HG03469 (cell line): ENCODE data around the gene OTOG.

Experiments used
- ATAC-seq: cut with Tn5 transposase; IDR thresholded peaks from one replicate; pipeline ENCODE4 v1.9.1; 2021; ENCODE audit warnings: mild to moderate bottlenecking, moderate library complexity, moderate number of reproducible peaks; ENCODE audit not compliant: unreplicated experiment

The OTOG gene

DNA sequence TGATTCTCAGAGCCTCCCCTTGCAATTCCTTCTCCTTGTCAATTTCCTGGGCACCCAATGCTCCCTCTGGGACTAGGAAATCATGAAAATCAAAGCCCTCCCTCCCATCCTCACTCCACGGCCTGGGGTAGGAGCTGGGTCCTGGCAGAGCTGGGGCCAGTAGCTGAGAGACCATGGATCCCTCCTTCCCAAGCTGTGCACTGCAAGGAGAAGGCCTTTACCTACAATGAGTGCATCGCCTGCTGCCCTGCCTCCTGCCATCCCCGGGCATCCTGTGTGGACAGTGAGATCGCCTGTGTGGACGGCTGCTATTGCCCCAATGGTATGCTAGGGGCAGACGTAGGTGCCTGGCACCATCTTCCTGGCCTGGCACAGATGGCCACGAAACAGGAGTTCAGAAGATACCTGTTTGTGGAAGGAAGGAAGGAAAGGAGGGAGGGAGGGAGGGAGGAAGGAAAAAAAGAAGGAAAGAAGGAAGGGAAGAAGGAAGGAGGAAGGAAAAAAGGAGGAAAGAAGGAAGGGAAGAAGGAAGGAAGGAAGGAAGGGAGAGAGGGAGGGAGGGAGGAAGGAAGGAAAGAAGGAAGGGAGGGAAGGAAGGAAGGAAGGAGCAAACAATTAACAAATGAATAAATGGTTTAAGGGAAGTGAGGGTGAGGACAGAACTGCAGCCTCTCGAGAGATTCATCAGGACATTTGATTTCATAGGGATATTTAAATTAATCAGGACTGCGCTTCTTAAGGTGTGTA is 12.5 kb downstream of the OTOG start:
- ATAC-seq, result no peak

DNA sequence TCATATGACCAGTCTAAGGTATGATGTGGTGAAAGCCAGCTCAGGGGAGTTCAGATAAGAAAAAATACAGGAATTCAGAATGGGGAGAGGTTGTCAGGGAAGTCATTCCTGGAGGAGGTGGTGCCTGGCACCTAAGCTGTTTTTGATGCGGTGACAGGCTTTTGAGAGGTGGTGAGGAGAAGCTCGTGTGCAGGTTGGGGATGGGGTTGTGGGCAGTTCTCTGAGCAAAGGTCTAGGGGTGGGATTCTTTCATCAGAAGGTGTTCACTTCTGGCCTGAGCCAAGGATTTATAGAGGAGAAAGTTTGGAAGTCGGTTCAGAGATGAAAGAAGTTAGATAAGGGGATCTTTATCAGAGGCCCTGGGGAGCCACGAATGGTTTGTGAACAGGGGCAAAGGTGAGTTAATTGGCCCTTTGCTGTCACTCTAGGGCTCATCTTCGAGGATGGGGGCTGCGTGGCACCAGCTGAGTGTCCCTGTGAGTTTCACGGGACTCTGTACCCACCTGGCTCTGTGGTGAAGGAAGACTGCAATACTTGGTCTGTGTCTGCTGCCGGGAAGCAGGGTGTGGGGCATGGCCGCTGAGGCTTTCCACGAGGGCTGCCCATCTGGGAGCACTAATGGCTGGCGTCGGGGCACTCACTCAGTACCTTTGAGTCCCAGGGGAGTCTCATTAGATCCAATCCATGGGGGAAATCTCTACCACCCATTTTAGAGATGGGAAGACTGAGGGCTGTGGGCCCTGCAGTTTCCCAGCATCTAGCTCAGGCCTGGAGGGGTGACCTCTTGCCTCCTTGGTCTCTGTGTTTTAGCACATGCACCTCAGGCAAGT is 13.4 kb downstream of the OTOG start:
- ATAC-seq, result no peak

- no peak for ATAC-seq
Measured at GRCh38 chr11:17561111-17561415, 14.0 kb downstream of the OTOG start.

DNA sequence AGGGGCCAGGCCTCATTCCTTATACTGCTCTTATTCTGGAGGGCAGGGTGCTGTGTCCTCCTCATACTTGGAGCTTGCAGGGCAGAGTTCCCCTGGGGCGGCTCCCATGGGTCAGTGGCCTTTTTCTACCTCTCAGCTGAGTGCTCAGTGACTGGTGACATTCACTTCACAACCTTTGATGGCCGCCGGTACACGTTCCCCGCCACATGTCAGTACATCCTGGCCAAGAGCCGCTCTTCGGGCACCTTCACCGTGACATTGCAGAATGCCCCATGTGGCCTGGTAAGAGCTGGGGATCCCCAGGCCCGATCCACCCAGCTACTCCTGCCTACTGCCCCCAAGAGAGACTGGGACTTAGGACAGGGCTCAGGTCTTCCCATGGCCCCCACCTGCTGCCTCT is 14.5 kb downstream of the OTOG start:
- ATAC-seq, result no peak

DNA sequence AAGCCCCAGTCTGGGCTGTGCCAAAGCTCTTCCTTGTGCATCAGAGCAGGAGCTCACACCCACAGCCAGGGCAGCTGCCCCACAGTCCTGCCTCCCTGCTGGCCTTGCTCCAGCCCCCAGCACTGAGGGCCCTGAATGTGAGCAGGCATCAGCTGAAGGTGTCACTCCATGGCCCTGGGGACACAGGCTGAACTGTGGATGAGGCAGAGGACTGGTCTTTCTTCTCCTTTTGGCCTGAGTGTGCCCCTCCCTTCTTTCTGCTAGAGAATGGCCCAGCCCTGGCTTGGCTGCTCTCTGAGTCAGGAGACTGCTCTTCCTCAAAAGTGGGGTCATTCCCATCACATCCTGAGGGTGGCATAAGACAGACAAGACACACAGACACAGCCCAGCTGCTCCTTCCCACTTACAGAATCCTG is 16.2 kb downstream of the OTOG start:
- no peak for ATAC-seq

DNA sequence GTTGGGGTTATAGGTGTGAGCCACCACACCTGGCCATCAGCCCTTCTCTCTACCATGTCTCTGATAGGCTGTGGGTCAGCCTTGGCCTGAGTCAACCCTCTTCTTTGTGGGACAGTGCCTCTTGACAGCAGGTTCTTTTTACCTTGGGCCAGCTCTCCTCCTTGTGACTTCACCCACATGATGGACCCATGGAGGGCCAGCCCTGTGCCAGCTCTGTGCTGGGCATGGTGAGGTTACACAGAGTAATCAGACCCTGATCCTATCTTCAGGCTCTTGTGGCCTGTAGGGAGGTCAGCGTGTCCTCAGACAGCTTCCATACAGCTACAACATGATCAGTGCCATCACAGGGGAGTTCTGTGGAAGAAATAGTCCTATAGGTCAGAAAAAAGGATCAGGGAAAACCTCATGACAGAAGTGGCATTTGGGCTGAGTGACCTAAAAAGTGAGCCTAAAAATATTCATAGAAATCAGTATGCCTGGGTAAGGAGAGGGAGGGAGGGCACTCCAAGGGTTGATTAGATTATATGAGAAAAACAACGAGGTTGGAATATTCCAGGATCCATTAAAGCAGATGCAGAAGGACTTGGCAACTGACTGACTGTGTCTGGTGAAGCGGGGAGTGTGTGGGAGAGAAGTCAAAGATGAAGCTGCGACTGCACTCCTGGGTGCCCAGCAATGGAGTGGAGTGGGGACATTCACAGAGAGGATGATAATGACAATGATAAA is 17.1 kb downstream of the OTOG start:
- no peak for ATAC-seq

- ATAC-seq, result no peak
Measured at GRCh38 chr11:17564687-17565042, 17.6 kb downstream of the OTOG start.

DNA sequence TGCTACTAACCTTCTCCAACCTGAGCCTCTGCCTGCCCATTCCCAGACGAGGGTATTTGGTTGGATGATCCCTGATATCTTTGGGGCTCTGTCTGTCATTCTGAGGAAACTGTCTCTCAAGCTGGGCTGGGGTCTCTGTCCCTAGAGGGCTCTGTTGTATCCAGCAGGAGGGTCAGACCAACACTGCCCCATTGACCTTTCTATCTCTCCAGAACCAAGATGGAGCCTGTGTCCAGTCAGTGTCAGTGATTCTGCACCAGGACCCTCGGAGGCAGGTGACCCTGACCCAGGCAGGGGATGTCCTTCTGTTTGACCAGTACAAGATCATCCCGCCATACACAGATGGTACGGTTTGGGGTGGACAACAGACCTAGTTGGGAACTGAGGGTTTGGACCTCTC is 21.9 kb downstream of the OTOG start:
- no peak for ATAC-seq

GRCh38 chr11:17570034-17570433 is 23.0 kb downstream of the OTOG start:
- ATAC-seq, result no peak

DNA sequence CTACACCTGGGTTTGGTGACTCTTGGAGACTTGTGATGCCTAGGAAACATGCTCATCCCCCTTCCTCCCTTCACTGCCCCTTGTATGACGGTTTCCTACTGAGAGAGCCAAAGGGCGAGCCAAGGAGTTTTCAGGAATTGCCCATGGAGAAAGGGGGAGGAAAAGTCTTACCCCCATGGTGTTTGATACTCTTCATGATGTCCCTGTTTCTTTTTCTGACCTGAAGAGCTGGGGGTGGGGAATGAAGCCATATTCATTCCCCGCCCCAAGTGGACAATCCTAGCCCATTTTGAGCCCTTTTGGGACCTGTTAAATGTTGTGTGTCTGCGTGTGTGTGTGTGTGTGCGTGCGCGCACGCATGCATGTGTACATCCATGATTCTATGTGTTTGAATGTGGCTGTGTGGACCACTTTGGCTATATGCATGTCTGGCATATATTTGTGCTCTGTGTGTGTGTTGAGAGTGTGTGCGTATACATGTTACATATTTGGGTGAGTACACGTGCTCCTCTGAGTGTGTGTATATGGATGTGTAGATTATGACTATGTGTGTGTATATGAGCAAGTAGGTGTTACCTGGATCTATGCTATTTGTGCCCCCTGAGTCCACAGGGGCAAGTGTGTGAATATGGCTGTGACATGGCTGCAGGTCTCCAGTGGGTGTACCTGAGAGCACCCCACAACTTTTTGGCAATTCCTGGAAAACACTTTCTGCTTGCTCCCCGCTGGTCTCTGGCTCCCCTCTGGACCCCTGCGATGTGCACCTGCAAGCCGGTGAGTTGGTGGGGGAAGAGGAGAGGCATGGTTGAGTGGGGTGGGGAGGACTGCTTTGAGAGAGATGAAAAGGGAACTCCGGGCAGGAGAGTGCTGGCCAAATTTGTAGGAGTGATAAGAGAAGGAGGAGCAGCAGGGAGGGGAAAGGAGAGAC is 24.6 kb downstream of the OTOG start:
- no peak for ATAC-seq

GRCh38 chr11:17572359-17572690 is 25.3 kb downstream of the OTOG start:
- no peak for ATAC-seq

GRCh38 chr11:17572791-17573460 is 25.9 kb downstream of the OTOG start:
- ATAC-seq, result no peak

DNA sequence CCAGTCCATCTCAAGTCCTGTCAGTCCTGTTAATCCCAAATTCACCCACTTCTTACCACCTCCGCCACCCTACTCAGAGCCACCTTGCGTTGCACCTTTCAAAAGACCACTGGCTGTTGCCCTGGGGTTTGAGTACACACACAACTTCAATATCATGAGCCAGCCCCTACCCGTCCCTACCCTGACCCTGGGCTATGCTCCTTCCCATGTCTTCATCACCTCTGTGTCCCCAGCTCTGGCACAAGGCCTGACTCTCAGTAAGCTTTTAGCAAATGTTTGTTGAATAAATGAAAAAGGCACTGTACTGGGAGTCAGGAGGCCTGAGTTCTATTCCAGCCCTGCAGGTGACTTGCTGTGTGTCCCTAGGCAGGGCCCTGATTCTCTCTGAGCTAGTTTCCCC is 26.5 kb downstream of the OTOG start:
- no peak for ATAC-seq

- ATAC-seq, result no peak
Measured at GRCh38 chr11:17574141-17575091, 27.4 kb downstream of the OTOG start.

GRCh38 chr11:17575431-17576425 is 28.7 kb downstream of the OTOG start:
- ATAC-seq, result no peak

DNA sequence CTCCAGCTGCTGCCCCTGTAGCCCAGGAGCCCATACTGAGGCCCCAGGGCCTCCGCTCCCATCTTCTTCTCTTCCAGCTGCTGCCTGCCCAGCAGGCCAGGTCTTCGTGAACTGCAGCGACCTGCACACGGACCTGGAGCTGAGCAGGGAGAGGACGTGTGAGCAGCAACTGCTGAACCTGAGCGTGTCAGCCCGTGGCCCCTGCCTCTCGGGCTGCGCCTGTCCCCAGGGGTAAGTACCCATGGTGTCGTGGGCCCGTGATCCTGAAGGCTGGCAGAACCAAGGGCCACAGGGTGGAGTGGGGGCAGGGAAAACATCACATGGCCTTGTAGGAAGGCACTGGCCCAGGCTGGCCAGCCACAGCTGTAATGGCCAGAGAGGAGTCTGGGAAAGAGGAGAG is 31.2 kb downstream of the OTOG start:
- no peak for ATAC-seq

- no peak for ATAC-seq
Measured at GRCh38 chr11:17578958-17579357, 31.9 kb downstream of the OTOG start.

DNA sequence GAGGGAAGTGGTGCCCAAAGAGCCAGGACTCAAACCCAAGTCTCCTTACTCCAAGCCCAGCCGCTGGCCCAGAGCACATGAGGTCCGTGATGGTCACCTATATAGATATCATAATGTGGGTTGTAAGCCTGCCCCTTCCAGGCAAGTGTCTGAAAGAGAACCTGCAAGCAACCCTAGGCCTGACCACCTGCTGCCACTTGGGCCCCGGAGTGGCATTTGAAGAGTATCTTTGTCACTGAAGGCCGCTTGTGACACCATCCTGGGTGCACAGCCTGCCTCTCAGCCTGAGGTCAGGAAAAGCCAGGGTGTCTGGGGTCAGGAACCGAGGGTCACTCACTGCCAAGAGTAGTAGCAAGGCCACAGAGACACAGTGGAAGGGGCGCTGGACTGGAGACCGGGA is 32.4 kb downstream of the OTOG start:
- no peak for ATAC-seq
